HG03159 (cell line): ENCODE measurements around the gene BTBD17.

Experiments
- ATAC-seq: cut with Tn5 transposase; IDR thresholded peaks from one replicate; pipeline ENCODE4 v1.9.1; 2021; ENCODE audit warnings: mild to moderate bottlenecking, moderate library complexity; ENCODE audit not compliant: unreplicated experiment

BTBD17 gene

DNA sequence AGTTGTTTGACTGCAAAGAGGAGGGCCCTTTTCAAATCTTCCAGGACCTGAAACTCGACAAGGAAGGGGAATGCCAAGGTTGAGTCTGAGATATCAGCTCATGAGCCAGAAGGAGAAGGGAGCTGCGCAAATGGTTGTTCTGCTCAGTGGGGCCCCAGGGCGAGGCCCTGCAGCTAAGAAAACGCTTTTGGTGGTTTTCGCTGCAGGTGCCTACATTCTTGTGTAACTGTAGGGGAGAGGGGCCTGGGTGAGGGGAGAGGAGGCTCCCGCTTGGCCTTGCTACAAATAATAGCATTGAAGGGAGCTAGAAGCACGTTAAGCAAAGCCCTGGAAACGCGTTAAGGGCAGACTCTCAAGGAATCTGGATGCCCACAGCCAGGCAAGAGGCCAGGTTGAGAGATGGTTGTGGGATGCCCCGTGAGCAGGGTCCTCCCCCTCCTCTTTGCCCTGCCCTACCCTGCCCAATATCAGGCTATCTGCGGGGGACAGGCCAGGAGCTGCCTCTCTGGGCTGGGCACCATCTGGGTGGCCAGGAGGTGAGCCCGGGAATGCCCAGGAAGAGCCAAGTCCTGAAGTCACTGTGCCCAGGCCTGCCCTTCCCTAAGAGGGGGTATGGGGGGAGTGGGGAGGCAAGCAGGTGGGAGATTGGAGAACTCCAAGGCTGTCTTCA lies 27.6 kb upstream of the BTBD17 start:
- ATAC-seq, result no peak

DNA sequence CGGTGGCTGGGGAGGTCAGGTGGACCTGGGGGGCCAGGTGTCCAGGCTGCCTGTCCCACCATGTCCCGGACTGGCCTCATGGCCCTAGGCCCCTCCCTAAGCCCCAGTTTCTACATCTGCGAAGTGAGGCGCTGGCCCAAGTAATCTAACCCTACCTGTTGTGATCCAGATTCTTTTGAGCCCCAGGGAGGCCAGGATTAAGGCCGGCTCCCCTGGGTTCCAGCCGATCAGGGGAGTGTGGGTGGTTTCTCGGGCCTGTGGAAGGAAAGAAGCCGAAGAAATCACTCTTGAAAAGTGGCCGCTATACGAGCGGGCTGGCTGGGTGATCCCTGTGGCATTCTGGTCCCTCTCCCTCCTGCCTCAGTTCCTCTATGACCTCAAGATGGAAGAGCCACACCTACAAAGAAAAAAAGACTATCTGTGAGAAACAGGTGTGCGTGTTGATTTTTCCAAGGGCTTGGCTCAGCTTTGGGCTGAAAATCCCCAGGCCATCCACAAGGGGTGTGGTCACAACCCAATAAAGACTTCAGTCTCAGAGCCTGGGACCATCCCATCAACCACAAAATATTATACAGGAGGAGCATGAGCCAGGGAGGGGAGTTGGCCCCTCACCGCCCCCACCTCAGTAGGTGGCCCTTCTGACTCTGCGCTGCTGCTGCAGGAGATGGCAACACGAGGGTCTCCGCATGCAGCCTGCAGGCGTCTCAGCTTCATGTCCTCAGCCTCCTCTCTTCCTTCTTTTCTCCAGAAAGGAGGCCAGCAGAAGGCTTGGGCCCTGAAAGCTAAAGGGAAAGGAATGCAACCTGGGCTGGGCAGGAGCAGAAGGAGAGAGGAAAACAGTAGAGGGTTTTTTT lies 25.9 kb upstream of the BTBD17 start:
- ATAC-seq, result no peak

DNA sequence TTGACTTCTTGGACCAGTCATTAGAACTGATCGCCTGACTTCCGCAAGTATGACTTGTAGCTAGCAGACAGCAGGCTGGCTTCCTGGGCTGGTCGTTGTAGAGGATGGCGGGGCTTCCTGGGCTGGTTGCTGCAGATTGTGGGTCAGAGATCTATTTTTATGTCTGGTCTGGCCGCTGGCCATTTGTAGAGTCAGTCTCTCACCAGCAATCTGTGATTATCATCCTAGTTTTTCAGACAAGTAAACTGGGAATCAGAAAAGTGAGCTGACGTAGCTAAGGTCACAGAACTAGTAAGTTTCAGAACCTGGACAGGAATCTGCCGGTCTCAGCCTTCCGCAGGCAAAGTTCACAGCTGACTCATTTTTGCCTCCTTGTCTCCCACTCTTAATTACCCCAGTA lies 24.7 kb upstream of the BTBD17 start:
- no peak for ATAC-seq

DNA sequence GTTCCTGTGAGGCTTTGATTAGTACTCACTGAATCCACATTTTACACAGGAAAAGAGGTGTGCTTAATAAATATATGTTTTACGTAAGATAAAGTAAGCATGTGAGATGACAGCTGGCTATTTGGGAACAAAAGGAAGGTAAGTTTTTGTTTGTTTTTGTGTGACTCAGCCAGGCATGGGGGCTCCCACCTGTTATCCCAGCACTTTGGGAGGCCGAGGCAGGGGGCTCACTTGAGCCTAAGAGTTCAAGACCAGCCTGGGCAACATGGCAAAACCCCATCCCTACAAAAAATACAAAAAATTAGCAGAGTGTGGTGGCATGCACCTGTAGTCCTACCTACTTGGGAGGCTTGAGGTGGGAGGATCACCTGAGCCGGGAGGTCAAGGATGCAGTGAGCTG lies 23.5 kb upstream of the BTBD17 start:
- no peak for ATAC-seq

DNA sequence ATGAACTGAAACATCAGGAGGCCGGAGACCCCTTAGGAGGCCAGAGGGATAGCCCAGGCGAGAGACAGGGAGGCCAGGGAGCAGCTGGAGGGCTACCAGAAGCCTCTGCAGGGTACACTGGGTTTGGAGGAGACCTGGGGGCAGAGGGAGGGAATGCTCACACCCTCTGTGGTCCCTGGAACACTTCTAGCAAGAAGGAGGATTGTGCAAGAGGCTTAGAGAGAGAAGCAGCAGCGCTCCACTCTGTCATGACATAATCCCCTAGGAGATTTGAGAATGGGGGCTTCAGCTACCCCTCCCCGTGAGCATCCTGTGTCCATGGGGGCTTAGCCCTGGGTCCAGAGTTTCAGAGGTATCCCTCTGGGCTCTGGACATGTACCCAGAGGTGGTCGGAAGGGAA lies 21.5 kb upstream of the BTBD17 start:
- no peak for ATAC-seq

DNA sequence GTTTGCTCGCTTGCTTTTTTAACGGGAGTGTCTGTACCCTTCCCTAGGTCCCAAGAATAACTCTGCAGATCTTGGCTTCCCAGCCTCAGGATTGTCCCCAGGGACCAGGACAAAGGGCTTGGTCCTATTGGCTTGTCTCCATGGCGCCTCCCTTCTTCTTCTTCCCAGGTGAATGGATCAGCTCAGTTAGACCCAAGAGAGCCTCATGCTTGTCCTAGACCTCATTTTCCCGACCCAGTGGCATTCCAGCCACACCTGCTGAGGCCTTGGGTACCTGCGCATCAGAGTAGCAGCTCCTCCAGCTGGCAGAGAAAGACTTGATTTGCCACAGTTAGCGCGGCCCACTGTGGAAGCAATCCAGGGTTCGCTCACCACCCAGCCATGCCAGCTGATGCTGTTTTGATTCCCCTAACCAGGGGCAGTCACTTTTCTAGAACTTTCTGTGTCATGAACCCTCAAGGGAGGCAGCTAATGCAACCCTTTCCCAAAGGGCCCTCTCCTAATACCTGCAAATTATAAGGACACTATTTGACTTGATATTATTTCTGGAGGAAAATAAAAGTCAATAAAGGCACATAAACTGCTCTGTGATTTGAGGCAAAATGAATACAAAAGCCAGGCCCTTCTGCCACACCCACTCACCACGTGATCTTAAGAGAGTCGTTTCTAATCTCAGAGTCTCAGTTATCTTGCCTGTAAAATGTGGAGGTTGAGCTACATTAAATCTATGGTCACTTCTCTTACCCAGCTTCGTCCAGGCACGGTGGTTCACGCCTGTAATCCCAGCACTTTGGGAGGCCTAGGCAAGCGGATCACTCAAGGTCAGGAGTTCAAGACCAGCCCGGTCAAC lies 19.5 kb upstream of the BTBD17 start:
- ATAC-seq, result no peak

DNA sequence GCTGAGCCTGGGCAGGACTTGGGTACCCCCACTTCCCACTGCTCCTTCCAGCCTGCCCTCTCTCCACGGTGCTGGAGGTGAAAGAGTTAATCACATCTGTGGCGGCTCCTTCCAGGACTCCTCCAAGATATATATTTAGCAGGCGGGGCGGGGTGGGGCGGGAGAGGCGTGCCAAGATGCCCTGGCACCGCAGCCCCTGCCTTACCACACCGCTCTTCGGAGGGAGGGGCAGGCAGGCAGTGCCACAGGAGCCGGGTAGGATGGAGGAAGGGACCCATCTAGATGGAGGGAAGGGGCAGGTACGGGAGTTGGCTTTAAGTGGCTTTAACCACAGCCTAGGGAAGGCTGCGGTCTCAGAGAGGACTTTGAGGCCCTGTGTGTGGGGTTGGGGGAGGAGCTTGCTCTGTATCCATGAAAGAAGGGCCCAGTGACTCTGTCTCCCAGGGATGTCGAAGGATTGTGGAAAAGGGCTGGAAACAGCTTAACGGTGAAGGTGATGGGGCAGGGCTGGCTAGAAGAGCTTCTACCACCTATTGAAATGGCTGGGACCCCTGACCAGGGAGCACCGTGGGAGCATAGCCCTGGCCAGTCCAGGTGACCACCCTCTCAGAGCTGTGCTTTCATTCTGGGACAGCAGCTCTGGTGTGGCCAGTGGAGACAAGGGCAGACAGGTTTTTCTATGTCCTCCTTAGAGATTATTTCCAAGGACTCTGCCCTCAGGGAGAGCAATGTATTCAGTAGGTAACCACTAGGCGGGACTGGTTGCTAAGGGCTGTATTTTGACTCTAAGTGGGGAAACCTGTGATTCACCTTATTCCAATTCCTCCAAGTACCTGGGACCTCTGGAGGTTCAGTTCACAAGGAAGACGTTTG lies 18.7 kb upstream of the BTBD17 start:
- ATAC-seq, result no peak

DNA sequence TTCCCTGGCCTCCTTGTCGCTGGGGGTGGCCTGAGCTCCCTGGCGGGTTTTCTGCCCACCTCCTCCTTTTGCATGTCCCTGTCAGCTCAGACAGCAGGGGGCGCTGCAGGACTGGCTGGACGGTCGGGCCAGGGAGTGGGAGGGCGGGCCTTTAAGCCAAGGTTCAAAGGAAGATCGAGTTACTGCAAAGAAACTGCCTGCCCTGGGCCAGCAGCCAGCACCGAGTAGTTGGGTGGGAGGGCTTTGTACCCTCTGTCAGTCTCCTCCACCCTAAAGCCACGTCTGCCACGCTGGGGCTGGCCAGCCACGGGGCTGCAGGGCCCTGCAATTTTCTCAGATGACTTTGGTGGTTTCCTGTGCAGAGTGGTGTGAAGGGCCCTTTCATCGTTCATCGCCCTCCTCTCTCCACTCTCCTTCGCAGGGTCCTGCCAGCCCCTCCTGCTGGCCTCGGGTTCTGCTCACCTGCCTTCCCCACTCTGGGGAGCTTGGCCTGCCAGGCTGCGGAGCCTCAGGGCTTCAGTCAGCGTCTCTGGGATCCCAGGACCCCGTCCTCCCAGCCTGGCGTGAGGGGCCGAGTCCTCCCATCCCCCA lies 17.9 kb upstream of the BTBD17 start:
- peak; percentile 75 for ATAC-seq

DNA sequence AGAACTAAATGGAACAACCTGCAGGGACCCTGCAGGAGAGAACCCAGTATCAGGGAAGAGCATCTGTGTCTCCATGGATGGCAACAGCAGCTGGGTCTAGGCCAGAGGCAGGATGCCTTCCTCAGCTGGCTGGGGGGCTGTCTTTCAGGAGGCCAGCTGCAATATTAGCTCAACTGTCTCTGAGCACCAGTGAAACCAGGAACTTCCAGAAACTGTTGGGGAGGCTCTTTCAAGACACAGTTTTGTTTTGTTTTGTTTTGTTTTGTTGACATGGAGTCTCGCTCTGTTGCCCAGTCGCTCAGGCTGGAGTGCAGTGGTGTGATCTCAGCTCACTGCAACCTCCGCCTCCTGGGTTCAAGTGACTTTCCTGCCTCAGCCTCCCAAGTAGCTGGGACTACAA lies 13.2 kb upstream of the BTBD17 start:
- no peak for ATAC-seq

DNA sequence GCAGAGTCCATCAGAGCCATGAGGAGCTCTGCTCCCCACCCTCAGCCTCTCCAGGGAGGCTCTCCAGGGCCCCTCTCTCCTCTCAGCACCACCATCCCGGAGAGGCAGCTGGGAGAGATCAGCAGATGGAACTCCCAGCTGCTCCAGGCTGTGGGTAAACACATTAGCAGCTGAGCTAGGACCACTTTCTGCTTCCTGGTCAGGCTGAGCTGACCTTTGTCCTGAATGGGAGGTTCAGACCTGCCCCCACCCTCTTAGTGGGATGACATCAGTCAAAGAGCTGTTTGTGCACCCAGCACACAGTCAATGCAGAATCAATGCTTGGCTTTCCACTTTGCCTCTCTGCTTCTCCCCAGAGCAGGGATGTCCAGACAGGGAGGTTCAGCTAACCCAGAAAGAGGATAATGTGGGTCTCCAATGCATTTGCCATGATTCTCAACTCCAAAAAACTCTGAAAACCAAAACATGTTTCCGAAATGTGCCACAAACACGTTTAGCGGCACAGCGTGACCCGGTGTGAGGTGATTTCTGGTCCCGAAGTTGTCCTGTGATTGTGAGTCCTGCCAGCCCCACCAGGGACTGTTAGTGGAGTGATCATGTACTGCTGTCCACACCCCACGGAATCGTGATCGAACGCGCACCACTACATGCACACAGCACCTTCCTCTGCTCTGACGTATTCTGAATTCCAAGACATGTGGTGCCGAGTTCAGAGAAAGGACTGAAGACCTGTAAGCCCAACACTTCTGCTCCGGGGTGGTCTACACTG lies 12.4 kb upstream of the BTBD17 start:
- ATAC-seq, result no peak

DNA sequence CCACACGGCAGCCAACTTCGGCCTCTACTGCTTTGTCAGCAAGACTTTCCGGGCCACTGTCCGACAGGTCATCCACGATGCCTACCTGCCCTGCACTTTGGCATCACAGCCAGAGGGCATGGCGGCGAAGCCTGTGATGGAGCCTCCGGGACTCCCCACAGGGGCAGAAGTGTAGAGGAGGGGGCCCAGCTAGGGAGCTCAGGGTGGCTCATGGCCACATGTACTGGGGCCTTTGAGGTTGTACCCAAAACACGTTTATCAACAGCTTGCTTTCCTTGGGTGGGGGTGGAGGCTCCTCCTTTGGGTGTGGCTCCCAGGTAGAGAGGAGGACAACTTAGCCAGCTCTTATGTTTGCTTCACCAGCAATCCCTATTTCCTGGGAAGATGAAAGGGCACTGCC lies 10.8 kb upstream of the BTBD17 start:
- no peak for ATAC-seq

DNA sequence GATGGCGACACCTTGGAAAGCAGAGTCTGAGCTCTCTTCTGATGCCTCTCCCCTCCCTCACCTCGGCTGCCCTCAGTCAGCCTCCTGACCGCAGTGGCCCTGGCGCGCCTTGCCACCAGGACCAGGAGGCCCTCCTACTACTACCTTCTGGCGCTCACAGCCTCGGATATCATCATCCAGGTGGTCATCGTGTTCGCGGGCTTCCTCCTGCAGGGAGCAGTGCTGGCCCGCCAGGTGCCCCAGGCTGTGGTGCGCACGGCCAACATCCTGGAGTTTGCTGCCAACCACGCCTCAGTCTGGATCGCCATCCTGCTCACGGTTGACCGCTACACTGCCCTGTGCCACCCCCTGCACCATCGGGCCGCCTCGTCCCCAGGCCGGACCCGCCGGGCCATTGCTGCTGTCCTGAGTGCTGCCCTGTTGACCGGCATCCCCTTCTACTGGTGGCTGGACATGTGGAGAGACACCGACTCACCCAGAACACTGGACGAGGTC lies 10.0 kb upstream of the BTBD17 start:
- ATAC-seq, result no peak

DNA sequence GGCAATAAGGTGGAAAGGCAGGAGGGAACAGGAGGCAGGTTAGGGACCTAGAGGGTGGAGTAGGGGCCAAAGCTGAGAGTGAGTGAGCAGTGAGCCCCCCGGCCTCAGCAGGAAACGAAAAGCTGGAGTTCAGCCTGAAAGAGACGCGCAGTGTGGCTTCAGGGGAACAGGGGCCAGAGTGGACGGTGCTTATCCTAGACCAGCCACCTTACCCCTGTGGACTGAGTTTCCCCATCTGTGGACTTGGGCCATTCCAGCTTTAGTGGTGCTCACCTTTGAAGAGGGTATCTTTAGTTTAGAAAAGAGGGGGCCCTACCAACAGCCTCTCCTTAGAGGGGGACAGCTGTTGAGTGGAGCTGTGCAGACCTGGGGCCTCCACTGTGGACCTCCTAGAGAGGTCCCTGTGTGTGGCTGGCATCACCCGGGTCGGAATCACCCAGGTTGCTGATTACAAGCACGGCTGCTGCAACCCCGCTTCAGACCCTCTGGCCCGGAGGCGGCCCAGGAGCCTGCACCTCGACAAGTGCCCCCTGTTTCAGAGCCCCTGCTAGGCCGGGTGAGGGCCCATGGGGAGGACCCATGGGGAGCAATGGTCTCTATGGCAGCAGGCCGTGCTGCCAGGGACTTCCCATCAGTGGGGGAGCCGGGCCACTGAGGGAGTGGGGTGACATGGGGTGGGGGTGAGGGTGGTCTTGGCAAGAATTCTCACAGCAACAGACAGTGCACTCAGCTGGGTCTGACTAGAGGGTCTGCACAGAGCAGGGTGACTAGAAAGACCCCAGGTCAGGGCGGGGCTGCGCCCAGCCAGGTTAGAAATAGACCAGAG lies 8.2 kb upstream of the BTBD17 start:
- no peak for ATAC-seq

DNA sequence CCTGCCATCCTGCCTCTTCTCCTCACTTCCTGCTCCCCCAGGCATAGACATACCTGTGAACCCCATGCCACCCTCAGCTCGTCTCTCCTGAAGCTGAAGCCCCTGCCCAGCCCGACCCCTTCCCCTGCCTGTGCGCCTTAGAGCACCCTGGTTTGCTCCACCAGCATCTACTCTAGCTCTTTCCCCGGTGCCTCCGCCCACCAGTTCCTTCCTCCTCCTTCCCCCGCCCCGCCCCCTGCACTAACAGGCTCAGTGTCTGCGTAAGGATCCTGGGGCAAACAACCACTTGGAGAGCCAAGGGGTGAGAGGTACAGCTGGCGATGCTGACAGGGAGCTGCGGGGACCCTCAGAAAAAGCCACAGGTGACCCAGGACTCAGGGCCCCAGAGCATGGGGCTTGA lies 7.6 kb upstream of the BTBD17 start:
- ATAC-seq, result no peak

DNA sequence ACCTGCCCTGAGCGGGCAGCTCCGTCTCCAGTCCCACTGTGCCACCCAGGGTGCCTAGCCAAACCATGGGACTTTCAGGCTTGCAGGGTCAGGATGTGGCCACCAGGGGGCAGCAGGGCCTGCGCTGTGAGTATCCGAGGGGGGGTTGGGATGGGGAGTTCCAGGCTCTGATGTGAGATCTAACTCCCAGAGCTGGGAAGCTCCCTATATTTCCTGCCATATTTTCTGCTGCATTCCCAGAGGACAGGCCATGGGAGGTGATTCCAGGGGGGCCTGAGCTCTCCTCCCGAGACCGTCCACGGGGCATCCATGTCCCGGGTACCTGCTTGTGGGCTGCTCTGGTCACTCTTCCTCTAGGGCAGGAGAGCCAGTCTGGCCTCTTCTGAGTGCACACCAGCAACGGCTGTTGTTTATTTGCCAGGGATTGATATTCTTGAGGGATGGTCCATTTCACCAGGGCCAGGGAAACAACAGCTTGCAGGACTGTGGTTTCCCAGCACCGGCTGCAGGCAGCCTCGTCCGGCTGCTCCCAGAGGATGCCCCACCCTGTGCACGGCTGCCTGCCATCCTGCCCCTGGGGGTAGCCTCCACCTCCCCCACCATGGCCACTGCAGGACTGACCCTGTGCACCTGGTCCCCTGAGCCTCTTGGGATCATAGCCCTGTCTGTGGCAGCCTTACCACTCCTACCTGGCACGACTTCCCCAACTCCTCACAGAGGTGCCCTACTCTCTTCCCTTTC lies 6.8 kb upstream of the BTBD17 start:
- ATAC-seq, result no peak

DNA sequence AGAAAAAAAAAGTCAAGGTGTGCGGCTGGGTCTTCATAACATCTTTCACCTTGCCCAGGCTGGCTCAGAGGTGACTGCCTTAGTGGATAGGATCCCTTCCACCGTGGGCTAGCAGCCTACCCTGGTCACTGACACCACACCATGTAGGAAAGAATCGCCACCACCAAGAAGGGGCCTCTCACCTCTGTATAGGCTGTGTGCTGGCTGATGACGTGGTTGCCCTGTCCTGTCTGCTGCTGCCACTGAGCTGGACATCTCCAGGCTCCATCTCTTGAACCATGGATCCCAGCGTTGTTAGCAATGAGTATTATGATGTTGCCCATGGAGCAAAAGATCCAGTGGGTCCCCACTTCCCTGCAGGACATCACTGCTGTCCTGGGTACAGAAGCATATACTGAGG lies 5.5 kb upstream of the BTBD17 start, which contains the start of gene GPR142:
Gene GPR142, plus strand, starts transcription at position 301 of the 400 bp plus-strand sequence. CDS start 2,035 bp downstream, outside the sequence.
- no peak for ATAC-seq

DNA sequence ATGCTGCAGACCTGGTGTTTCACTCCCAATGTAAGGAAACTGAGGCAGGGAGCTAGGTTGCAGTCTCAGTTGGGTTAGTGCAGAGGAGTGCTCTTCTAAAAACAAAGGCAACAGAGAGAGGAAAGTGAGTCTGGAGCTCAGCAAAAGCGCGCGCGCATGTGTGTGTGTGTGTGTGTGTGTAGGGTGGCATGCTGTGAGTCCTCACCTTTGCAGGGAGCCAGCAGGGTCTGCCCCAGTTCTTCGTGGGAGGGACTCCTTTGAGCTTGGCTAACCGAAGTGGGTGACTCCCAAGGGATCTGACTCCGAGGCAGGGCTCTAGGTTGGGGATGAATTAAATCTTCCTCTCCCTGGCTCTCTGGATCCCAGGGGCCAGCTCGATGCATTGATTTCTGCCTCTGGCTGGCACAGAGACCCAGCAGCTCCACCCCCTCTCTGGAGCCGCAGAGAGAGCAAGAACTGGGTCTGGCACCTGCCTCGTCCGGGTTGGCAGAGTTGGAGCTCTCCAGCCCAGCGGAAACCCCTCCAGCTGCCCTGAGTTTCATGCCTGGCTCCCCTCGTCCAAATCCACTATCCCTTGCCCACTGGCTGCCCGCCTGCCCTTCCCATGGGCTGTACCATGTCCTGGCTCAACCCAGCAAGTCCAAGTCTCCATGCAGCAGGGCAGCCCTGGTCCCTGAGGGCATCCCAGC lies 1.3 kb upstream of the BTBD17 start:
- no peak for ATAC-seq
